Measurements from ENCODE around the gene CDK15.
A peak's percentile ranks its signal among the peaks of the same experiment; 100 is the strongest.

CDK15 gene

DNA sequence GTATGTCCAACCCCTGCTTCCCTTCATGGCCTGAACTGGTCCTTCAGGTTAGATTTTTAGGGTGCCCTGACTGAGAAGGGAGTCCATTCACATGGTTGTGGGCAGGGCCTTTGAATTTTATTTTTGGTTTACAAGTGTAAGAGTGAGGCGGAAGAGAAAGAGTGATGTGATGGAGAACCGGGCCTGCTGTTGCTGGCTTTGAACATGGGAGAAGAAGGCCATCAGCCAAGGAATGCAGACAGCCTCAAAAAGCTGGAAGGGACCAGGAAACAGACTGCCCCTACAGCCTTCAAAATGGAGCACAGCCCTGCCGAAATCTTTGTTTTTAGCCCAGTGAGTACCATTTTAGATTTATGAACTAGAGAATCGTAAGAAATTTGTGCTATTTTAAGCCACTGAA, 105.0 kb downstream of the CDK15 start:
- no peak for DNase-seq (ENCODE audit: low spot score)

DNA sequence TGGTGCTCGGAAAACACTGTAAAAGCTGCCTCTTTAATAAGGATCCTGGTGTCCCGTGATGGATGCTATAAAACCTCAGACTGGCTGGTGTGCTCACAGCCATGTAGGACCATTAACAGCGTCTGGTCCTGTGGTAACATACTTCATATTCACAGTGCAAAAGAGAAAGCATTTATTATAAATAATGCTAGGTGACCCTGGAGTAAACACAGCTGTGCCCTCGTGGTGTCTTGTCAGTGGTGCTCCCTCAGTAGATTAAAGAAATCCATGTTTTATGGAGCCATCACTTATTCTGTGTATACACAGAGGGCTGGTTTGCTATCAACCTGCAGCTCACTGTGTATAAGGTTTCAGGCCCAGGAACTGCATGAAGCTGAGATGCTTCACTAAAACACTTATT, 106.9 kb downstream of the CDK15 start:
- DNase-seq (ENCODE audit: low spot score) = no peak

DNA sequence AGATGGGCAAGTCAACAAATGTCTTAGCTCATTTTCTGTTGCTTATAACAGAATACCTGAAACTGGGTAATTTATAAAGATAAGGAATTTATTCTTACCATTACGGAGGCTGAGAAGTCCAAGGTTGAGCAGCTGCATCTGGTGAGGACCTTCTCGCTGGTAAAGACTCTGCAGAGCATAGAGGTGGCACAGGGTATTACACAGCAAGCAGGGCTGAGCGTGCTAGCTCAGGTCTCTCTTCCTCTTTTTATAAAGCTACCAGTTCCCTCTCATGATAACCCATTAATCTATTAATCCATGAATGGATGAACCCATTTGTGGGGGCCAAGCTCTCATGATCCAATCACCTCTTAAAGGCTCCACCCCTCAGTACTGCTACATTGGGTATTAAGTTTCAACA, 109.1 kb downstream of the CDK15 start:
- DNase-seq (ENCODE audit: low spot score) = no peak

- DNase-seq (ENCODE audit: low spot score) = no peak
Observed at GRCh38 chr2:201916565-201916964, 110.2 kb downstream of the CDK15 start.

DNA sequence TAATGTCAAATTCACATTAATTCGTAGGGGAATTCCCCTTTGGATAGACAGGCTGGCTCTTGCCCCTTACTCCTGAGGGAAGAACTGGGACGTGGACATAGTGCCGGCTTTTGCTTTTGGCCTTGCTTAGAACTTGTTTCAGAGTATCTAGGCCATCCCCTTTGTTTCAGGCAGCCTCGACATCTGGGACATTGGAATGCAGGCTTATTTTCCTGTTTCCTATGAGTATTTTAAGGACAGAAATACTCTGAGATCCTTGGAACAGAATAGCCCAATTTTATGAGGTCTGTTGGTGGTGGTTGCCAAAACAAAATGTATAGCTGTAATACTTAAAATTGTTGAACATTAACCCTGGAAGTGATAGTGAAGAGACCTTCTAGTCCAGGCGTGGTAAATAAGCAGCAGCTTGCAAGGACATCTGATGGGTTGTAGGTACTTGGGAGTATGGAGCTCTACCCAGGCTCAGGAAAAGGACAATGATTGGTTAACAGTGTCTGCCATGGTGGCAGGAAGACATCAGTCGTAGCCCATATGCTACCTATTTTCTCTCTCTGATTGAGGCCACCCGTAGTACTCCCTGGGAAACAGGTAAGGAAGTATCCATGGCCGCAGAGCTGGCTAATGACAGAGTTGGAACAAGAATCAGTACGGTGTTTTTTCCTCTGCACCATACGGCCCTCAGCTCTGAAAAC, 112.4 kb downstream of the CDK15 start:
- DNase-seq (ENCODE audit: low spot score) = no peak

GRCh38 chr2:201919308-201919634, 112.9 kb downstream of the CDK15 start:
- DNase-seq (ENCODE audit: low spot score) = no peak

- no peak for DNase-seq (ENCODE audit: low spot score)
Observed at GRCh38 chr2:201923436-201924328, 117.3 kb downstream of the CDK15 start.

DNA sequence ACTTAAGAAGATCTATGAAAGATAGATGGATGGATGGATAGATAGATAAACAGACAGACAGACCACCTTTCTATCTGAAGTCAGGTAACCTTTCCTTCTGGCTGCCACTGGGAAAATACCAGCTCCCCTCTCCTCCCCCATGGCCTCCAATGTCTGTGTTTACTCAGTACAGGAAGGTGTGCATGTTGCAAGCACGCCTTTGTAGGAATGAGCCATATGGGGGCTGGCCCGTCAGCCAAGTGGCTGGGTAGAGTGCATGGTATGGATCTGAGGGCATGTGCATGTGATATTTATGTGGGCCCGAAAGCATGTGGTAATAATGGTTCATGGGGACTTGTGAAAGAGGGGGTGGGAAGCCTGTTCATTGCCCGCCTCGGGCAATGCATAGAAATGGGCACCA, 118.1 kb downstream of the CDK15 start:
- DNase-seq (ENCODE audit: low spot score) = no peak

GRCh38 chr2:201925056-201925455, 118.7 kb downstream of the CDK15 start:
- DNase-seq (ENCODE audit: low spot score) = no peak

- DNase-seq (ENCODE audit: low spot score) = no peak
Observed at GRCh38 chr2:201926067-201926466, 119.7 kb downstream of the CDK15 start.

- no peak for DNase-seq (ENCODE audit: low spot score)
Observed at GRCh38 chr2:201928363-201928762, 122.0 kb downstream of the CDK15 start.

- DNase-seq (ENCODE audit: low spot score) = no peak
Observed at GRCh38 chr2:201929281-201930026, 123.1 kb downstream of the CDK15 start.

DNA sequence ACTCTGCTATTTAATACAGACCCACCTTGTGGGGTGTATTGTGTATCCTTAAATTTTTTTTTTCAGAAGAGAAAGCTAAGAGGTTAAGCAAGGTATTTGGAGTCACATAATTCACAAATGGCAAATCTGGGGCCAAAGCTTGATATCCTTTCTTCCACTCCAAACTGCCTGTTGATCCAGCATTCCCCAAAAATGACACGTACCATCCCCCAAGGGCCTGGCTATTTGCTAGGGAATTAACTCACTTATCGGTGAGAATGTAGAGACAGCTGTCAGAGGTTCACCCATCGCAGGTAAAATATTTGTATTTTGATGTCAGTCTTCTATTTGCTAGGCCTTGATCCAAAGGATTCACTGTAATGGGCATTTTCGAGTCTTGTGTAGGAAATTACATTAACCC, 123.7 kb downstream of the CDK15 start:
- no peak for DNase-seq (ENCODE audit: low spot score)

DNA sequence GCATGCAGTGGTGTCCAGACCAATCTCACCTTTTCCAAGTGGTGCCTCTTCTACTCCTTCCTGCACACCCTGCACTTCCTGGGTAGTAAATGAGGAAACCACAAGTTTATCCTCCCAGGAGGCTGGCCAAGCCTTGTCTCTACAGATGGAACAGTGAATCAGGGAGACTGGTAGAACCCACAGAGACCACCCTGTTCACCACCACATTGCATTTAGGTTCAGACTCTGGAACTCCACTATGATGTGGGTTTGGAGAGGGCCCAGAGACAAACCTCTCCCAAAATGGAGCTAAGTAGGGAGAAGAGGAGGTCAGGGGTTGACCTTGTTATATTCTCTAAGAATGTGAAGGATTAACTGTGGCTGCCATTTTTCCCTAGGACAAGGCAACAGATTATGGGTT, 124.5 kb downstream of the CDK15 start:
- no peak for DNase-seq (ENCODE audit: low spot score)

DNA sequence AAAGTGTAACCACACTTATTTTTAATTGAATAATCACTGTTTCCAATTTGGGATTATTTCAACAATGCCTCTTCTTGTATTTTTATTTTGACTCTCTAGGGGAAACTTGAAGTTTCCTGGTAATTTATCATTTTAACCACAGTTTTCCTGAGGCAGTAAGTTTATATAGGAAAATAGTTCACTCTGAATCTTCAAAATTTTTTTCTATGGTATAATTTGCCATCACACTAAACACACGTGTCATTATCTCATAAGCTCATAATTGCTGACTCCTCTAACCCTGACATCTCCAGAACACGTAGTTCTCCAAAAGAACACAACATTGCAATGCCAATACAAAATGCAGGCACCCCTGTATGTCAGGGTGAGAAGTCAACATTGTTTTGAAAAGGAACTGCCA, 125.1 kb downstream of the CDK15 start:
- DNase-seq (ENCODE audit: low spot score) = no peak

- DNase-seq (ENCODE audit: low spot score) = no peak
Observed at GRCh38 chr2:201931951-201932350, 125.6 kb downstream of the CDK15 start.

DNA sequence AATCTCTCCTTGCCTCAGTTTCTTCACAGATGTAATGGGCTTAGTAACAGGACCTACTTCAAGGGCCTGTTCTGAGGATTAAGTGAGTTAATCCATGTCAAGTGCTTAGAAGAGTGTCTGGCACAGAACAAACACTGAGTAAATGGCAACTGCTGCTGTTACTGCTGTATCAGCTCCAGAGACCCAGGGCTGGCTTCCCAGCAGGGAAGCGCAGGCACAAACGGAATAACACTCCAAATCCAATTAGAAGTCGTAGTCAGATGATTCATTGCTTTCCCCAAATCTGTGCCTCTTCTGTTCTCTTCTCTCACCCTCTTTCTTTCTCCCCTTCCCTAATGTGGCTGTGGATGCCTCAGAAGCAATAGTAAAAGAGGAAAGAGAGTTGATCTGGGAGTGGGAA, 126.2 kb downstream of the CDK15 start:
- no peak for DNase-seq (ENCODE audit: low spot score)

GRCh38 chr2:201933792-201934237, 127.5 kb downstream of the CDK15 start:
- peak; percentile 75 for DNase-seq (ENCODE audit: low spot score)

DNA sequence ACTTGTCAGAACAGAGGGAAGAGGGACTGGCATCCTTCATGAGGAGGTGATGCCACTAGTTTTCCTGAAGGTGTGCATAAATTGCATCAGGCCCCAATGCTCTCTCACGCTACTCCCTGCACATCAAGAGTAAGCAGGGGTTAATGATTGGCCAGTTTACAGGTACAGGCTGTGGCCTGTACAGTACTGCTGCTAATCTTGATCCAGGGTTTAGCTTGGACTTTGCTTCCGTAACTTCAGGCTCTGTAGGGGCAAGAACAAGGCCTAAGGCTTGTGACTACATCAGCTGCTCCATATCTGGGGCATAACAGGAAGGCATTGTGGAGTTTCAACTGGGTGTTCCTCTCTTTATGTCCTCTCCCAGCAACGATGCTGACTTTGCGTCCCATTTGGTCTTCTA, 130.5 kb downstream of the CDK15 start:
- DNase-seq (ENCODE audit: low spot score) = no peak

DNA sequence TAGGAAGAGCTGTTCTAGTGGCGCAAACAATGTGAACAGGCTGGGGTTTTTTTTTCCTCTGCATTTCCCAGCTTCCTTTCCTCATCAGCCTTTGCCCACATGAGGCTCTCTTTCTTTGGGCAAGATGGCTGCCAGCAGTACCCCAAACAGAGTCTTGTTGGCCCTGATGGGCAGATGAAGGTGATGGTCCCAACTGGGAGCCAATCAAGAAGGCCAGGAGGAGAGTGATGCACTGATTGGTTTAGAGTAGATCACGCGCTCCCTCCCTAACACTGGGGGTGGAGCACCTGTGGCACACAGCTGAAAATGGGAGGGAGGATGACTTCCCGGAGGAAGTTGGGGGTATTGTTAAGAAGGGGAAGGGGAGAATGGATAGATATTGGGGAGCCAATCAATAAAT, 131.0 kb downstream of the CDK15 start:
- DNase-seq (ENCODE audit: low spot score) = no peak

- DNase-seq (ENCODE audit: low spot score) = no peak
Observed at GRCh38 chr2:201938156-201938775, 131.9 kb downstream of the CDK15 start.

DNA sequence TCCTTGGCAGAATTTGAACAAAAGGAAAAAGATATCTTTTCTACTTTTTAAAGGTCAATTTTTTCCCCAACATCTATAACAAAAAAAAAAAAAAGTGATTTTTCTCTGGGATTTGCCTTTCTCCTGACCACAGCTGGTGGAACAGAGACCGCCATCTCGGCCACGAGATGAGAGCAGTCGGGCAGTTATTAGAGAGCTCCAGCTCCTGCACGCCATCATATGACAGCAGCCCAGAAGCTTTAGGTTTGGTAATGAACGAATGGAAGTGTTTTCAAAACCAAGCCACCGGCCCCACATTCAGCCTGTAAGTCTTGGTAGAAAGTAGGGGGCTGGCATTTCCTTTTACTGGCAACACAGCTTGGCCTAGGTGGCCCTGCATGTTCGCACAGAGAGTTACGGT, 132.4 kb downstream of the CDK15 start:
- DNase-seq (ENCODE audit: low spot score) = no peak
